OCI-LY1 (cell line): Measurements from ENCODE around the gene CTNNBL1.
A peak's percentile ranks its signal among the peaks of the same experiment; 100 is the strongest.

ENCODE experiments used
- H2AFZ ChIP-seq: fragments of 200-600 bp; sonication (generic), shearing (Covaris generic); 2 replicates; pipeline ENCODE4 v1.6.0; 2014; ENCODE audit warnings: antibody characterized with exemption, mild to moderate bottlenecking, low read length
- H3F3A ChIP-seq: fragments of 200-600 bp; sonication (generic), shearing (Covaris generic); 2 replicates; pipeline ENCODE4 v1.6.0; 2014; ENCODE audit warnings: mild to moderate bottlenecking, antibody characterized with exemption, low read length, moderate library complexity; ENCODE audit not compliant: insufficient read depth
- H3K27ac ChIP-seq: fragments of 200-600 bp; sonication (generic); 2 replicates; pipeline ENCODE4 v1.5.1; 2014; ENCODE audit warnings: low read length, mixed run types, mild to moderate bottlenecking, low read depth; ENCODE audit not compliant: poor library complexity, severe bottlenecking
- H3K27me3 ChIP-seq: fragments of 200-600 bp; sonication (generic); 2 replicates; pipeline ENCODE4 v1.6.0; 2014; ENCODE audit warnings: antibody characterized with exemption, mild to moderate bottlenecking, low read length, moderate library complexity; ENCODE audit not compliant: insufficient read depth
- H3K36me3 ChIP-seq: fragments of 200-600 bp; sonication (generic); 2 replicates; pipeline ENCODE4 v1.6.1; 2014; ENCODE audit warnings: mild to moderate bottlenecking, antibody characterized with exemption, low read length, moderate library complexity, mixed read lengths; ENCODE audit not compliant: insufficient read depth
- H3K4me1 ChIP-seq: fragments of 200-600 bp; sonication (generic); 2 replicates; pipeline ENCODE4 v1.5.1; 2014; ENCODE audit warnings: mild to moderate bottlenecking, low read length, moderate library complexity; ENCODE audit not compliant: insufficient read depth, severe bottlenecking
- H3K4me2 ChIP-seq: fragments of 200-600 bp; sonication (generic), shearing (Covaris generic); 2 replicates; pipeline ENCODE4 v1.6.1; 2014; ENCODE audit warnings: low read length
- H3K4me3 ChIP-seq: fragments of 200-600 bp; sonication (generic); 2 replicates; pipeline ENCODE4 v1.5.1; 2014; ENCODE audit warnings: low read length, low read depth, mild to moderate bottlenecking, mixed read lengths; ENCODE audit not compliant: poor library complexity, severe bottlenecking
- H3K79me2 ChIP-seq: fragments of 200-600 bp; shearing (Covaris generic); 2 replicates; pipeline ENCODE4 v1.6.1; 2016; ENCODE audit warnings: mixed run types, low read length, mixed read lengths; ENCODE audit not compliant: insufficient read depth
- H3K9ac ChIP-seq: fragments of 200-600 bp; sonication (generic), shearing (Covaris generic); 2 replicates; pipeline ENCODE4 v1.6.1; 2014; ENCODE audit warnings: mild to moderate bottlenecking, low read length, mixed read lengths
- H3K9me2 ChIP-seq: fragments of 200-600 bp; sonication (generic), shearing (Covaris generic); 2 replicates; pipeline ENCODE4 v1.6.1; 2014; ENCODE audit warnings: low read depth, mild to moderate bottlenecking, low read length, mixed read lengths
- H3K9me3 ChIP-seq: fragments of 200-600 bp; shearing (Covaris generic); 2 replicates; pipeline ENCODE4 v1.6.1; 2014; ENCODE audit warnings: low read length, mixed read lengths
- H4K20me1 ChIP-seq: fragments of 200-600 bp; sonication (generic), shearing (Covaris generic); 2 replicates; pipeline ENCODE4 v1.6.0; 2016; ENCODE audit warnings: mild to moderate bottlenecking, low read length; ENCODE audit not compliant: insufficient read depth
- EZH2 ChIP-seq: fragments of 200-600 bp; sonication (generic), shearing (Covaris generic); IDR thresholded peaks from 2 replicates; pipeline ENCODE4 v1.8.0; 2017; ENCODE audit warnings: borderline replicate concordance, mixed run types, mild to moderate bottlenecking, antibody characterized with exemption, low read length, moderate library complexity, mixed read lengths
- TF ChIP-seq, protein P1 (sequence below): fragments of 200-600 bp; sonication (generic), shearing (Covaris generic); IDR thresholded peaks from 2 replicates; pipeline ENCODE4 v1.5.1; 2017; ENCODE audit warnings: mild to moderate bottlenecking, antibody characterized with exemption, low read length, moderate library complexity, mixed read lengths

The CTNNBL1 gene

DNA sequence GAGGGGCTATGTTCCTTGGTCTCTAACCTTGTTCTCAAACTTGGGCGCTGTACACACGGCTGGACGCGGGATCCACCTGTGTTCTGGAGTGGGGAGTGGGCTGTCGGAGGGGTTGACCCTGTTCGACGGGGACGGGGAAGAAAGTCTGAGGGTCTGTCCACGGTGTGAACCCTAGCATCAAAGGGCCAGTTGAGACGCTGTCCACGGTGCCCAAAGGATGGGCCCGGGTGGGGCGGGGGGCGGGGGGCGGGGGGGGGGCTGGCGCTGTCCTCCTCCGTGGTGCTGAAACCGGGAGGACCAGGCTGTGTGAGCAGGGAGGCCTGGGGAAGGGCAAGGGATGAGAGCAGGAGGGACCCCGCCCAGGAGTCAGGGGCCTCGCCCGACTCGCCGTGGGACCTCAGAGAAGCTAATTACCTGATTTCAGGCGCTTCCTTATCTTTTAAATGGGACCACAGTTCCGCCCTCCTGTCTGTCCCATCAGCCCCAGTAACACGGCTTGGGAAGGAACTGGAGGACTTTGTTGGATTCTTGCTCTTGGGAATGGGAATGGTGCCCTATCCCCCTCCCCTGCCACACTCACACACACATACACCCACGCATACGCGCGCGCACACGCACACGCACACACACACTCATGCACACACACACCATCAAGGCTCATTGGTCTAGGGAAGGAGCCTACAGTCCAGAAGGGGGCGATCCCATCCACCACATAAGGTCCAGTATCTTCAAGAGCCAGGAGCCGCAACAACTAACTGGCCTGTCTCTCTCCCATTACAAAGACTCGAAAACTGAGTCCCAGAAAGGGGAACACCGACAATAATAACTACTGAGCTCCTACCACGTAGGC, 208.0 kb downstream of the CTNNBL1 start:
- TF ChIP-seq, protein P1, sequence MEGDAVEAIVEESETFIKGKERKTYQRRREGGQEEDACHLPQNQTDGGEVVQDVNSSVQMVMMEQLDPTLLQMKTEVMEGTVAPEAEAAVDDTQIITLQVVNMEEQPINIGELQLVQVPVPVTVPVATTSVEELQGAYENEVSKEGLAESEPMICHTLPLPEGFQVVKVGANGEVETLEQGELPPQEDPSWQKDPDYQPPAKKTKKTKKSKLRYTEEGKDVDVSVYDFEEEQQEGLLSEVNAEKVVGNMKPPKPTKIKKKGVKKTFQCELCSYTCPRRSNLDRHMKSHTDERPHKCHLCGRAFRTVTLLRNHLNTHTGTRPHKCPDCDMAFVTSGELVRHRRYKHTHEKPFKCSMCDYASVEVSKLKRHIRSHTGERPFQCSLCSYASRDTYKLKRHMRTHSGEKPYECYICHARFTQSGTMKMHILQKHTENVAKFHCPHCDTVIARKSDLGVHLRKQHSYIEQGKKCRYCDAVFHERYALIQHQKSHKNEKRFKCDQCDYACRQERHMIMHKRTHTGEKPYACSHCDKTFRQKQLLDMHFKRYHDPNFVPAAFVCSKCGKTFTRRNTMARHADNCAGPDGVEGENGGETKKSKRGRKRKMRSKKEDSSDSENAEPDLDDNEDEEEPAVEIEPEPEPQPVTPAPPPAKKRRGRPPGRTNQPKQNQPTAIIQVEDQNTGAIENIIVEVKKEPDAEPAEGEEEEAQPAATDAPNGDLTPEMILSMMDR = peak; percentile 63
- no peak for TF ChIP-seq EZH2
- H3K4me3 ChIP-seq = no peak overlapping the region
- no peaks in the 10 kb centered on the region for H3K4me1 ChIP-seq
- H3K79me2 ChIP-seq = no peaks in the 10 kb centered on the region
- no peak overlapping the region for H3K27ac ChIP-seq
- no peak overlapping the region for H2AFZ ChIP-seq
- no peak overlapping the region for H3K4me2 ChIP-seq
- no peaks in the 10 kb centered on the region for H3K9me2 ChIP-seq
- H4K20me1 ChIP-seq = no peaks in the 10 kb centered on the region
- no peaks in the 10 kb centered on the region for H3F3A ChIP-seq
- H3K9me3 ChIP-seq = no peaks in the 10 kb centered on the region
- H3K27me3 ChIP-seq = no peaks in the 10 kb centered on the region
- H3K9ac ChIP-seq = no peak overlapping the region
- H3K36me3 ChIP-seq = no peaks in the 10 kb centered on the region

DNA sequence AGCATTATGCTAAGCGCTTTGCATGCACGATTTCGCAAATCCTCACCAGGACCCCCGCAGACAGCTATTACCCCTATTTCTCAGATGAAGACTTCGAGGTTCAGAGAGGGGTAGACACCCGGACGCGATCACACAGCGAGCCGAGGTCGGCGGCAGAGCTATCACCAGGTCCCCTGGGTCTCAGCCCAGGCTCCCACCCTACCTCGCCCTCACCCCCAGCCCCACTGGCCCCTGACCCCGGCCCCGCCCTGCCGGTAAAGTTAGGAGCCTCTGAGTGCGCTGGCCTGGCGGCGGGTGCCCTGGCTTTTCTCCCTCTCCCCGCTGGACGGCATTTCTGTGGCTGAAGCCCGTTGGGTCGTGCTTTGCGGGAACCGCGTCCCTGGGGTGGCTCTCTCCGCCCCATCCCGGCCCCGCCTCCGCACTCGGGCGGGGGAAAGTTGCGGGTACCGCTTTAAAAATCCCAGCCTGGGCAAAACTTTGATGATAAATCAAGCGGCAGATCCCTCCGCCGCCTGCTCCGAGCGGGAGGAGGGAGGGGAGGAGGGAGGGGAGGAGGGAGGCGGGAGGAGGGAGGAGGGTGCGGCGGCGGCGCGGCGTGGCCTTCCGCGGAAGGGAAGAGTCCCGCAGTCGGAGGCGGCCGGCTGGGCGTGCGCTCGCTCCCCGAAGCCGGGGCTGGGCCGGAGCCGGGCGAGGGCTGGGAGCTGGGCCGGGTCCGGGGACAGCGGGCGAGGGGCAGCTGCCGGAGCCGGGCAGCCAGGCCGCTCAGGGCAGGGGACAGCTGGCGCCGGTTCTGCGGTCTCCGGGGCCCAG, 208.9 kb downstream of the CTNNBL1 start, which contains the start of gene VSTM2L:
VSTM2L (plus strand) TSS at position 624 of the 810 bp plus-strand sequence. CDS start 224 bp downstream, outside the sequence.
- Histone ChIP-seq H3K4me3 (peak within 1 kb of the TSS; percentile 34), H3K27me3 (no peaks in the 10 kb centered on the region), H3K36me3 (no peaks in the 10 kb centered on the region), H3K9ac (no peak within 1 kb of the TSS), H3K4me2 (peak within 1 kb of the TSS; percentile 33; the same call in 1 of the 2 replicates), H3K4me1 (no peaks in the 10 kb centered on the region), H3K27ac (no peak within 1 kb of the TSS), H4K20me1 (no peaks in the 10 kb centered on the region), H3K9me3 (no peaks in the 10 kb centered on the region), H2AFZ (no peak within 1 kb of the TSS), H3K79me2 (no peaks in the 10 kb centered on the region), H3K9me2 (no peaks in the 10 kb centered on the region), H3F3A (no peaks in the 10 kb centered on the region)
- TF ChIP-seq, protein P1 = no peak
- no peak for TF ChIP-seq EZH2

DNA sequence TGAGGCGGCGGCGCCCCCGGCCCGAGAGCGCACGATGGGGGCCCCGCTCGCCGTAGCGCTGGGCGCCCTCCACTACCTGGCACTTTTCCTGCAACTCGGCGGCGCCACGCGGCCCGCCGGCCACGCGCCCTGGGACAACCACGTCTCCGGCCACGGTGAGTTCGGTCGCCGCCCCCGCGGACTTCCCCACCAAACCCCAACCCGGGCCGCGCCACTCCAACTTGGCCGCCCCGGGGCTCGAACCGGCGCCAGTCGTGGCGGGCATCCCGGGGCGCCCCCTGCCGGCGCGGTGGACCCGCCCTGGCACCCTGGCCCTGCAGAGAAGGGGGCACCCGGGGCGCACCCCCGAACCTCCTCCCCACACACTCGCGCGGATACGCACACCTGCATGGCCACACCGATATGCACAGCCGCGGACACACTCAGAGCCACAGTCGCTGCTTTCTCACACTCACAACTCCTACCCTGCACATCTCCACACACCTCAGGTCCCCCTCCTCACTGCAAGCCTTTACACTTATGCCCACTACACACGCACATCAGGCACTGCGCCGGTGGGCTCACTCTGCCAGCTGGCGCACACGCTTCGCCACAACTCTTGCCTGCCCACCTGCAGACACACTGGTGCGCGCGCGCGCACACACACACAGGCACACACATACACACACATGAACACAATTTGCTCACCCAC, 209.6 kb downstream of the CTNNBL1 start:
- Histone ChIP-seq H3K27ac (no peak overlapping the region), H3K9ac (no peak overlapping the region)

More for the DNA sequence above, 209.6 kb downstream of the CTNNBL1 start:
- Histone ChIP-seq H4K20me1 (no peaks in the 10 kb centered on the region), H3K9me2 (no peaks in the 10 kb centered on the region), H3K4me3 (peak overlapping the region; percentile 34), H3K9me3 (no peaks in the 10 kb centered on the region), H3K79me2 (no peaks in the 10 kb centered on the region), H3K36me3 (no peaks in the 10 kb centered on the region), H3K4me2 (peak overlapping the region; percentile 33; the same call in 1 of the 2 replicates), H3F3A (no peaks in the 10 kb centered on the region), H3K27me3 (no peaks in the 10 kb centered on the region; the same call in 1 of the 2 replicates), H2AFZ (no peak overlapping the region), H3K4me1 (no peaks in the 10 kb centered on the region)
- TF ChIP-seq, protein P1 = peak; percentile 33; the same call in 1 of the 2 replicates
- no peak for TF ChIP-seq EZH2
